Measurements from ENCODE around the gene ARL3.
"Not testable (repeated sequence)": the region's sequence is repeated elsewhere in the genome, so short reads cannot be mapped to it uniquely, and the experiment has no call there.

The ARL3 gene

GRCh38 chr10:102673236-102673818 lies 40.9 kb downstream of the ARL3 start:
- DNase-seq (ENCODE audit: low read depth) = no peak

- DNase-seq (ENCODE audit: low read depth) = no peak
Observed at GRCh38 chr10:102670871-102671434, 43.2 kb downstream of the ARL3 start.

GRCh38 chr10:102670065-102670670 lies 44.0 kb downstream of the ARL3 start:
- no peak for DNase-seq (ENCODE audit: low read depth)

DNA sequence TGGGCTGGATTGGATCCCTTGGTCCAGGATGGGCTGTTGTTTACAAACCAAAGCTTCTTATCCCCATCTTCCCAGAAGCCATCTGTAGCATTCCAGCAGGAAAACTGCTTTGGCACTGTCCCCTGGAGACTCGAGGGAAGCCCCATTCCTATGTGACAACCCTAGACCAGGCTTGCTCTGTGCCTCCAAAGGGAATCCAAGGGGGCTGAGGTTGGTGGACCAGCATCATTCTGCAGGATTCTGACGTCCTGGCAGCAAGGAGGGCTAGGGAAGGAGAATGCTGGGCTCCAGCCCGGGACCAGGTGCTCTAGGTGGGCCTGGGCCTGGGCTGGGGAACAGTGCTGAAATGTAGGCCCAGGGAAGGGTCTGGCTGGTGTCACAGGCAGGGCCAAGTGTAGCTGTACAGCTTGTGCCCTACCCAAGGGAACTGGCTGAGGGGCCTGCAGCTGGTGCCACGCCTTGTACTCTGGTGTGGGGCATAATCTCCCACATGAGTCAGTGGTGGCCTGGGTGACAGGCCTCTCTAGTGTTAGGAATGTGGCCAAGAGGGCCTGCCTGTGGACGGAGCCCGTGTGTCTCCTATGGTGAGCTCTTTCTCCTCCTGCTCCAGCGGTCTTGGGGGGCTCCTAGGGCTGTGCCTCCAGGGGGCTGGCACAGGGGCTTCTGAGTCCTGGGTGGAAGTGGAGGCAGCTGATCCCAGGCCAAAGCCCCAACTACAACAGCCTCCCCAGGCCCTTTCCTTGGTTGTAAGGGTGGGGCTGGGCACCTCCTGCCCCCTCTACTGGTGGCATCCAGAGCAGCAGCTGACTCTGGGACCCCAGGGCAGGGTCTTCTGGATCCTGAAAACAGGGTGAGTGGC lies 44.8 kb downstream of the ARL3 start:
- DNase-seq (ENCODE audit: low read depth) = no peak

GRCh38 chr10:102668326-102669107 lies 45.7 kb downstream of the ARL3 start:
- DNase-seq (ENCODE audit: low read depth) = no peak

DNA sequence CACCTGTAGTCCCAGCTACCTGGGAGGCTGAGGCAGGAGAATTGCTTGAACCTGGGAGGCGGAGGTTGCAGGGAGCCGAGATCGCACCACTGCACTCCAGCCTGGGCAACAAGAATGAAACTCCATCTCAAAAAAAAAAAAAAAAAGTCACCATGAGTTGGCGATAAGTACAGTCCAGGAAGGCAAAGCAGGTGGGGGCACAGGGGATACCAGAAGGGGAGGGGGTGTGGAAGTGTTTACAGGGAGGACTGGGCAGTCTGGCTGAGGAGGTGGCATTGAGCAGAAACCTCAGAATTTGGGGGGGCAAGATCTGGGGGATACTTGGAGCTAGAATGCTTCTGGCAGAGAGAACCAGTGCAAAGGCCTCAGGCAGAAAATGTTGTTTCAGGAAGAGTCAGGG lies 46.8 kb downstream of the ARL3 start:
- not testable (repeated sequence) for DNase-seq (ENCODE audit: low read depth)

DNA sequence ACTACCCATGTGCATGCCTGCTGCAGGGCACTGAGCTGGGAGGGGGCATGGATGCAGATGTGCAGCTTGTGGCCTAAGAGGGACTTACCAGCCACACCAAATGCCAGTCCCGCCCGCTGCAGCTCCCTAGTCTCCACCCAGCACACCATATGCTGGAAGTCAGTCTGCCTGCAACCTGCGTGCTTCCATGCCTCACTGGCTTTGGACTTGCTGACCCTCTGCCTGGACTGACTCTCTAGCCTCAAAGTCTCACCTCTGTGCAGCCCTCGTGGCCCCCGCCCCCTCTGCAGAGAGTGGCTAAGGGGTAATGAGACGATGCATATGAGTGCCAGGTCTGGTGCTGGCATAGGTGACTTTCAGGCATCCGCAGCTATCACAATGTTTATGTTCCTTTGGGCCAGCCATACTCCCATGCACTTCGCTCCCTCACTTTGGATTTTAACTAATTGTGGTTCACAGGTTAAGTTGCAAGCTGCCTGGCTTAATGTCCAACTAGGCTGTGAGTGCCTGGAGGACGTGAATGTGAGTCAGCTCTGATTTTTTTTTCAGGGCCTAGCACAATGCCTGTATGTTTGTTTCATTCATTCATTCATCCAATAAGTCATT lies 48.2 kb downstream of the ARL3 start:
- DNase-seq (ENCODE audit: low read depth) = no peak

GRCh38 chr10:102661658-102662028 lies 52.6 kb downstream of the ARL3 start:
- no peak for DNase-seq (ENCODE audit: low read depth)

GRCh38 chr10:102660888-102661657 lies 53.1 kb downstream of the ARL3 start:
- DNase-seq (ENCODE audit: low read depth) = no peak

DNA sequence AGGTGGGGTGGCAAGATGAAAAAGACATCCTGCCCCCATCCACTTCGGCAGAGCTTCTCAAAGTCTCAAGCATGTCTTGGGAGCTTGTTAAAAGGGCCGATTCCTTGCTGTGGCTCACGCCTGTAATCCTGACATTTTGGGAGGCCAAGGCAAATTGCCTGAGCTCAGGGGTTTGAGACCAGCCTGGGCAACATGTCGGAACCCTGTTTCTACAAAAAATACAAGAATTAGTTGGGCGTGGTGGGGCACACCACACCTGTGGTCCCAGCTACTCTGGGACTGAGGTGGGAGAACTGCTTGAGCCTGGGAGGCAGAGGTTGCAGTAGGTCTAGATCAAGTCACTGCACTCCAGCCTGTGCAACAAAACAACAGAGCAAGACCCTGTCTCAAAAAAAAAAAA lies 55.4 kb downstream of the ARL3 start:
- no peak for DNase-seq (ENCODE audit: low read depth)

GRCh38 chr10:102657984-102658724 lies 56.0 kb downstream of the ARL3 start:
- no peak for DNase-seq (ENCODE audit: low read depth)

GRCh38 chr10:102657451-102657850 lies 56.7 kb downstream of the ARL3 start:
- no peak for DNase-seq (ENCODE audit: low read depth)

DNA sequence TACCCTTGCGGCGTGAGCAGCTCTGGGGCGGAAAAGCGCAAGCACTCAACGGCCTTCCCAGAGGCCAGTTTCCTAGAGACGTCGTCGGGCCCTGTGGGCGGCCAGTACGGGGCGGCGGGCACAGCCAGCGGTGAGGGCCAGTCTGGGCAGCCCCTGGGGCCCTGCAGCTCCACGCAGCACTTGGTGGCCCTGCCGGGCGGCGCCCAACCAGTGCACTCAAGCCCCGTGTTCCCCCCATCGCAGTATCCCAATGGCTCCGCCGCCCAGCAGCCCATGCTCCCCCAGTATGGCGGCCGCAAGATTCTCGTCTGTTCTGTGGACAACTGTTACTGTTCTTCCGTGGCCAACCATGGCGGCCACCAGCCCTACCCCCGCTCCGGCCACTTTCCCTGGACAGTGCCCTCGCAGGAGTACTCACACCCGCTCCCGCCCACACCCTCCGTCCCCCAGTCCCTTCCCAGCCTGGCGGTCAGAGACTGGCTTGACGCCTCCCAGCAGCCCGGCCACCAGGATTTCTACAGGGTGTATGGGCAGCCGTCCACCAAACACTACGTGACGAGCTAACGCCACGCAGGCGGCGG lies 57.3 kb downstream of the ARL3 start:
- DNase-seq (ENCODE audit: low read depth) = no peak

DNA sequence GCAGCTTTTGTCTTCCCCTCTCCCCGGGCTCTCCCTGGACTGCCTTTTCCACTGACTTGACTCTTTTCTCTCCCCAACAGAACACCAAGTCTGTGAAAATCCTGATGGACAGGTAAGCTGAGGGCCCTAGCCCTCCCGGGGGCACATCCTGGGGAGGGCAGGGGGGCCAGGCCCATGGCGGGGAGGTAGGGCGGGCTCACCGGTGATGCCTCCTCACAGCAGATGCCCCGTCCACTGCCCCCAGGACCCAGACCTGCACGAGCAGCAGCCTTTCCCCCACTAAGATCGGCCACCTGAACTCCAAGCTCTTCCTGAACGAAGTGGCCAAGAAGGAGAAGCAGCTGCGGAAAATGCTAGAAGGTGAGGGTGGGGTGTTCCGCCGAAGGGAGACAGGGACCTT lies 58.2 kb downstream of the ARL3 start:
- no peak for DNase-seq (ENCODE audit: low read depth)

DNA sequence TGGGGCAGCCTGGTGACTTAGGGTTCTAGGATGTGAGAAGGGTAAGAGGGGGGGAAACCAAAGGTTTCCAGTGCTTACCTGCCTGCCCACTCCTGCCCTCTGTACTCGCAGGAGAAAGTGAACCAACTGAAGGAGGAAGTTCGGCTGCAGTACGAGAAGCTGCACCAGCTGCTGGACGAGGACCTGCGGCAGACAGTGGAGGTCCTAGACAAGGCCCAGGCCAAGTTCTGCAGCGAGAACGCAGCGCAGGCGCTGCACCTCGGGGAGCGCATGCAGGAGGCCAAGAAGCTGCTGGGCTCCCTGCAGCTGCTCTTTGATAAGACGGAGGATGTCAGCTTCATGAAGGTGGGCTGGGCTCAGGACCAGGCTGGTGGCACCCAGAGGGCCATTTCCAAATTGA lies 59.2 kb downstream of the ARL3 start:
- DNase-seq (ENCODE audit: low read depth) = no peak

DNA sequence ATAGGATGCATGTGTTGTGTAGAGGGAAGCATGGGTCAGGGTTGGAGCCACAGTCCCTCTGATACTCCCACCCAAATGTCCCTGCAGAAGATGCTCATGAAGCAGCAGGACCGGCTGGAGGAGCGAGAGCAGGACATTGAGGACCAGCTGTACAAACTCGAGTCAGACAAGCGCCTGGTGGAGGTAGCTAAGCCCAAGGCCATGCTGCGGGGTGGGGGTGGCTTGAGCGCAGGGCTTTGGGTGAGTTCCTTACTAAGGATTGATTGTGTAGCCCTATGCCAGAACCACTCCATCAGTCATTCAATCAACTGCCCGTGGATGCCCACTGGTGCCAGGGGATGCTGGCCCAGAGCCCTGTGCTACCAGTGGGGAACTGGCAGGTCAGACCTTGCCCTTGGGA lies 59.6 kb downstream of the ARL3 start:
- no peak for DNase-seq (ENCODE audit: low read depth)

- no peak for DNase-seq (ENCODE audit: low read depth)
Observed at GRCh38 chr10:102653060-102653459, 61.1 kb downstream of the ARL3 start.

GRCh38 chr10:102652170-102652916 lies 61.9 kb downstream of the ARL3 start:
- no peak for DNase-seq (ENCODE audit: low read depth)

DNA sequence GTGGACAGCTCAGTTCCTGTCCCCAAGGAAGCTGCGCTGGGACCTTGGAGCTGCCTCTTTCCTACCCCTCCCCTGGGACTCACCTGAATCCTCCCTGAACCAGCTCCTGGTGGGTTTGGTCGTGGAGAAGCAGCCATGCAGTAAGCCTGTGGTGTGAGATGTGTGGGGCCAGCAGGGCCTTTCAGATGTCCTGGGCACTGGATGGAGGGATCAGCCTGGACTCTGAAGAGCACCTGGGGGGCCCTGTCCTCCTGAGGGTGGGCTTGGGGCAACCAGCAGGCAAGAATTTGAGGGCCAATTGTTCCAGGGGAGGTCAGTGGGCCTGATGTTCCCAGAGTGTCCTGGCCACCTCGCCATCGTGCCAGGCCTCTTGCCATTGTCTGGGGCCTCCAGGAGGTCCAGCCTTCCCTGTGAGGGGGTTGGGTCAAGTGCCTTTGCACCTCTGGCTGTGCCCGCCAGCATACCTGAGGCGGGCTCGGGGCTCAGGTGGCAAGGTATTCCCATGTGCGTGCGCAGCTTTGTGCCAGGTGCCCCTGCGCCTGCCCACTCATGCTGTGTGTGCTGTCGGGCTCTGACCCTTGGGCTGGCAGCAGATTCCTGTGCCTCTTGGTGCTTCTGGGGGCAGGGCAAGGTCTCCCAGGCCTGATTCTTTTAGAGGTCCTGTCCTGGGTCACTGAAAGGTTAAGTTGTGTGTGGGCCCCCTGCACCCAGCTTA lies 62.6 kb downstream of the ARL3 start:
- DNase-seq (ENCODE audit: low read depth) = no peak
